OCI-LY1 (cell line): ENCODE results near the gene CPT1B.

Experiments used
- H2AFZ ChIP-seq: fragments of 200-600 bp; sonication (generic), shearing (Covaris generic); 2 replicates; pipeline ENCODE4 v1.6.0; 2014; ENCODE audit warnings: antibody characterized with exemption, mild to moderate bottlenecking, low read length
- H3F3A ChIP-seq: fragments of 200-600 bp; sonication (generic), shearing (Covaris generic); 2 replicates; pipeline ENCODE4 v1.6.0; 2014; ENCODE audit warnings: mild to moderate bottlenecking, antibody characterized with exemption, low read length, moderate library complexity; ENCODE audit not compliant: insufficient read depth
- H3K27ac ChIP-seq: fragments of 200-600 bp; sonication (generic); 2 replicates; pipeline ENCODE4 v1.5.1; 2014; ENCODE audit warnings: low read length, mixed run types, mild to moderate bottlenecking, low read depth; ENCODE audit not compliant: poor library complexity, severe bottlenecking
- H3K27me3 ChIP-seq: fragments of 200-600 bp; sonication (generic); 2 replicates; pipeline ENCODE4 v1.6.0; 2014; ENCODE audit warnings: antibody characterized with exemption, mild to moderate bottlenecking, low read length, moderate library complexity; ENCODE audit not compliant: insufficient read depth
- H3K36me3 ChIP-seq: fragments of 200-600 bp; sonication (generic); 2 replicates; pipeline ENCODE4 v1.6.1; 2014; ENCODE audit warnings: mild to moderate bottlenecking, antibody characterized with exemption, low read length, moderate library complexity, mixed read lengths; ENCODE audit not compliant: insufficient read depth
- H3K4me1 ChIP-seq: fragments of 200-600 bp; sonication (generic); 2 replicates; pipeline ENCODE4 v1.5.1; 2014; ENCODE audit warnings: mild to moderate bottlenecking, low read length, moderate library complexity; ENCODE audit not compliant: insufficient read depth, severe bottlenecking
- H3K4me2 ChIP-seq: fragments of 200-600 bp; sonication (generic), shearing (Covaris generic); 2 replicates; pipeline ENCODE4 v1.6.1; 2014; ENCODE audit warnings: low read length
- H3K4me3 ChIP-seq: fragments of 200-600 bp; sonication (generic); 2 replicates; pipeline ENCODE4 v1.5.1; 2014; ENCODE audit warnings: low read length, low read depth, mild to moderate bottlenecking, mixed read lengths; ENCODE audit not compliant: poor library complexity, severe bottlenecking
- H3K79me2 ChIP-seq: fragments of 200-600 bp; shearing (Covaris generic); 2 replicates; pipeline ENCODE4 v1.6.1; 2016; ENCODE audit warnings: mixed run types, low read length, mixed read lengths; ENCODE audit not compliant: insufficient read depth
- H3K9ac ChIP-seq: fragments of 200-600 bp; sonication (generic), shearing (Covaris generic); 2 replicates; pipeline ENCODE4 v1.6.1; 2014; ENCODE audit warnings: mild to moderate bottlenecking, low read length, mixed read lengths
- H3K9me2 ChIP-seq: fragments of 200-600 bp; sonication (generic), shearing (Covaris generic); 2 replicates; pipeline ENCODE4 v1.6.1; 2014; ENCODE audit warnings: low read depth, mild to moderate bottlenecking, low read length, mixed read lengths
- H3K9me3 ChIP-seq: fragments of 200-600 bp; shearing (Covaris generic); 2 replicates; pipeline ENCODE4 v1.6.1; 2014; ENCODE audit warnings: low read length, mixed read lengths
- H4K20me1 ChIP-seq: fragments of 200-600 bp; sonication (generic), shearing (Covaris generic); 2 replicates; pipeline ENCODE4 v1.6.0; 2016; ENCODE audit warnings: mild to moderate bottlenecking, low read length; ENCODE audit not compliant: insufficient read depth
- EZH2 ChIP-seq: fragments of 200-600 bp; sonication (generic), shearing (Covaris generic); IDR thresholded peaks from 2 replicates; pipeline ENCODE4 v1.8.0; 2017; ENCODE audit warnings: borderline replicate concordance, mixed run types, mild to moderate bottlenecking, antibody characterized with exemption, low read length, moderate library complexity, mixed read lengths
- TF ChIP-seq, protein P1 (sequence below): fragments of 200-600 bp; sonication (generic), shearing (Covaris generic); IDR thresholded peaks from 2 replicates; pipeline ENCODE4 v1.5.1; 2017; ENCODE audit warnings: mild to moderate bottlenecking, antibody characterized with exemption, low read length, moderate library complexity, mixed read lengths

The CPT1B gene

DNA sequence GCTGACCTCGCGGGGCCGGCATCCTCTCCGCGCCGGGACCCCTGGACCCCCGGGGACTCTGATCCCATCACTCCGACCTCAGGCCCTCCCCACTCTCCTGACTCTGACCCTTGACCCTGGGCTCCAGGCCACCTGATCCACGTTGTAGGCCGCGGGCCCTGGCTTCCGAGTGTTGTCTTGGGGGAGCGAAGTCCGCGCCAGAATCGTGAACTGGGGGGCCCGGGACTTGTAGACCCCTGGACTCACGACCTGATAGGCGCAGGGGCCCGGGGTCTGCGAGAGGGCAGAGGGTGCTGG lies 47.7 kb downstream of the CPT1B start:
- Histone ChIP-seq H4K20me1 (no peaks in the 10 kb centered on the region), H3F3A (peaks cover 4% of the 10 kb centered on the region; the same call in 1 of the 2 replicates), H3K9me3 (no peaks in the 10 kb centered on the region), H3K4me1 (peaks cover 63% of the 10 kb centered on the region), H3K27me3 (no peaks in the 10 kb centered on the region), H3K36me3 (no peaks in the 10 kb centered on the region), H3K4me3 (peak overlapping the region; percentile 80), H2AFZ (no peak overlapping the region), H3K9me2 (no peaks in the 10 kb centered on the region), H3K4me2 (peak overlapping the region; percentile 85), H3K9ac (peak overlapping the region; percentile 83), H3K27ac (peak overlapping the region; percentile 59), H3K79me2 (no peaks in the 10 kb centered on the region)
- TF ChIP-seq, protein P1, sequence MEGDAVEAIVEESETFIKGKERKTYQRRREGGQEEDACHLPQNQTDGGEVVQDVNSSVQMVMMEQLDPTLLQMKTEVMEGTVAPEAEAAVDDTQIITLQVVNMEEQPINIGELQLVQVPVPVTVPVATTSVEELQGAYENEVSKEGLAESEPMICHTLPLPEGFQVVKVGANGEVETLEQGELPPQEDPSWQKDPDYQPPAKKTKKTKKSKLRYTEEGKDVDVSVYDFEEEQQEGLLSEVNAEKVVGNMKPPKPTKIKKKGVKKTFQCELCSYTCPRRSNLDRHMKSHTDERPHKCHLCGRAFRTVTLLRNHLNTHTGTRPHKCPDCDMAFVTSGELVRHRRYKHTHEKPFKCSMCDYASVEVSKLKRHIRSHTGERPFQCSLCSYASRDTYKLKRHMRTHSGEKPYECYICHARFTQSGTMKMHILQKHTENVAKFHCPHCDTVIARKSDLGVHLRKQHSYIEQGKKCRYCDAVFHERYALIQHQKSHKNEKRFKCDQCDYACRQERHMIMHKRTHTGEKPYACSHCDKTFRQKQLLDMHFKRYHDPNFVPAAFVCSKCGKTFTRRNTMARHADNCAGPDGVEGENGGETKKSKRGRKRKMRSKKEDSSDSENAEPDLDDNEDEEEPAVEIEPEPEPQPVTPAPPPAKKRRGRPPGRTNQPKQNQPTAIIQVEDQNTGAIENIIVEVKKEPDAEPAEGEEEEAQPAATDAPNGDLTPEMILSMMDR: no peak
- no peak for TF ChIP-seq EZH2

DNA sequence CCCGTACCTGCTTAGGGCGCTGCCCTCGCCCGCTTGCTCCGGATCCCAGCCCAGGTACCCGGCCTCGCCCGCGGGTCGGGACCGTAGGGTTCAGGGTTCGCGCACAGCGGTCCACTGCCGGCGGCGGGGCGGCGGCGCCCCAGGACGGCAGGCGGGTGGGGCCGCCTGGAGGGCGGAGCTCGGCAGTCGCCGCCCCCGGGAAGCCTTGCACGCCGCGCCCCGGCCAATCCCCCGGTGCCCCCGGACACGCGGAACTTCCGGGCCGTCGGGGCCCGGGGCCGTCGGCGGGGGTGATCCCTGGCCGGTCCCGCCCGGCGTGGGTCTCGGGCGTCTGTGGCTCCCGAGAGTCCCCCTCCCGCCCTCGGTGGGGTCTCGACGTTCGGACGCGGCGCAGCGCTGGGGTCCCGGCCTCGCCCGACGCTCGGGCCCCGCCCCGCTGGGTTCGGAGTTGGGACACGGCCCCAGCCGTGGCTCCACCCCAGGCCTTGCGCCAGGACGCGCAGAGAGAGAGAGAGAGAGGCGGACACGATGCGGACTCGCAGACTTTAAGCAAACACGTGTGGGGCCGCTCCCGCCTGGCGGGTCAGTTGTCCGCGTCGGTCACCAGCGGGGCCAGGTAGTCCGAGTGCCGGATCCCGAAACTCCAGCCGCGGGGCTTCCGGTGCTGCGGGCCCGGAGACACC lies 48.2 kb downstream of the CPT1B start, which contains the start of gene TYMP:
TSS of gene TYMP (minus strand) at position 116 of the 683 bp plus-strand sequence. CDS start 303 bp downstream, outside the sequence.
- peak within 1 kb of the TSS; percentile 83 for H3K9ac ChIP-seq
- no peaks in the 10 kb centered on the region for H3K27me3 ChIP-seq
- H3K79me2 ChIP-seq: no peaks in the 10 kb centered on the region
- peak within 1 kb of the TSS; percentile 85 for H3K4me2 ChIP-seq
- peak within 1 kb of the TSS; percentile 80 for H3K4me3 ChIP-seq
- no peaks in the 10 kb centered on the region for H3K36me3 ChIP-seq
- H3K4me1 ChIP-seq: peaks cover 60% of the 10 kb centered on the region
- H2AFZ ChIP-seq: no peak within 1 kb of the TSS
- H3K27ac ChIP-seq: peak within 1 kb of the TSS; percentile 60
- no peaks in the 10 kb centered on the region for H4K20me1 ChIP-seq
- no peaks in the 10 kb centered on the region for H3K9me3 ChIP-seq
- no peaks in the 10 kb centered on the region for H3K9me2 ChIP-seq
- H3F3A ChIP-seq: peaks cover 4% of the 10 kb centered on the region; the same call in 1 of the 2 replicates
- TF ChIP-seq, protein P1: no peak
- TF ChIP-seq EZH2: no peak

DNA sequence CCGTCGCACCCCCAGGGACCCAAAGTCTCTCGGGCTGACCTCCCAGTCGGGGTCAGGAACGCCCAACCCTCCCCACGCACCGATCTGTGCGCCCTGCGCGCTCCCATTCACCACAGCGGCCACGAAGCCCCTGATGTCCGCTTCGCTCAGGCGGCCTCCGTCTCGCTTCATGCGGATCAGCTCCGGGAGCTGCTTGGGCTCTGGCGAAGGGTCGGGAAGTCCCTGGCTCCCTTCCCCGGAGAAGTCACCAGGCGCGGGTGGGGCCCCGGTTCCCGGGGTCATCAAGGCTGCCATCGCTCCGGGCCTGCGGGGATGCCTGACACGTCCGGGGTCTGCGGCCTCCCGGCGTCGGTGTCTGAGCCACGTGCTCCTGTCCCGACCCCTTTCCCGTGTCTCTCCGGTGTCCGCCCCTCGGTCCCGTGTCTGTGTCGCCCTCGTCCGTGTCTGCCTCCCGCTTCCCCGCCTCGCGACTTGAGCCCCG lies 48.8 kb downstream of the CPT1B start:
- Histone ChIP-seq H3K4me2 (peak overlapping the region; percentile 85), H3K9me3 (no peaks in the 10 kb centered on the region), H3K9ac (peak overlapping the region; percentile 83), H3K9me2 (no peaks in the 10 kb centered on the region), H3K79me2 (no peaks in the 10 kb centered on the region), H2AFZ (no peak overlapping the region), H3K36me3 (peaks cover 6% of the 10 kb centered on the region; the same call in 1 of the 2 replicates), H3K4me1 (peaks cover 60% of the 10 kb centered on the region), H3K27ac (no peak overlapping the region), H3K27me3 (no peaks in the 10 kb centered on the region), H3K4me3 (peak overlapping the region; percentile 80), H3F3A (peaks cover 4% of the 10 kb centered on the region; the same call in 1 of the 2 replicates), H4K20me1 (no peaks in the 10 kb centered on the region)
- no peak for TF ChIP-seq EZH2
- TF ChIP-seq, protein P1: no peak
